GM12872 (cell line): ENCODE data around the gene PAF1.

Experiments
- TF ChIP-seq, protein P1 (sequence below): IDR thresholded peaks from 3 replicates; pipeline ENCODE4 v1.5.1; 2011; ENCODE audit warnings: low read depth, mild to moderate bottlenecking, low read length, moderate library complexity; ENCODE audit not compliant: insufficient read depth

PAF1 gene

DNA sequence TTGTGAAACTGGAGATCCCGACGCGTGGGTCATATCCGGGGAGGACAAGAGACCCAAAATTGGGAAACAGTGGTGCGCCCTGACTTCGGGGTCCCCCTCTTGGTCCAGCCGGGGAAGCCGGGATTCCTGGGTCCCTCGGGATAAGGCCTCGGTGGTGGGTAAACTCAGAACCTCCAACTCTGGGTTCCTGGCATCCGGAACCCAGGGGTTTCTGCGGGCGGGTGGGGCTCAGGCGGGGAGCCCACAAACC, 16.4 kb upstream of the PAF1 start:
- TF ChIP-seq, protein P1, sequence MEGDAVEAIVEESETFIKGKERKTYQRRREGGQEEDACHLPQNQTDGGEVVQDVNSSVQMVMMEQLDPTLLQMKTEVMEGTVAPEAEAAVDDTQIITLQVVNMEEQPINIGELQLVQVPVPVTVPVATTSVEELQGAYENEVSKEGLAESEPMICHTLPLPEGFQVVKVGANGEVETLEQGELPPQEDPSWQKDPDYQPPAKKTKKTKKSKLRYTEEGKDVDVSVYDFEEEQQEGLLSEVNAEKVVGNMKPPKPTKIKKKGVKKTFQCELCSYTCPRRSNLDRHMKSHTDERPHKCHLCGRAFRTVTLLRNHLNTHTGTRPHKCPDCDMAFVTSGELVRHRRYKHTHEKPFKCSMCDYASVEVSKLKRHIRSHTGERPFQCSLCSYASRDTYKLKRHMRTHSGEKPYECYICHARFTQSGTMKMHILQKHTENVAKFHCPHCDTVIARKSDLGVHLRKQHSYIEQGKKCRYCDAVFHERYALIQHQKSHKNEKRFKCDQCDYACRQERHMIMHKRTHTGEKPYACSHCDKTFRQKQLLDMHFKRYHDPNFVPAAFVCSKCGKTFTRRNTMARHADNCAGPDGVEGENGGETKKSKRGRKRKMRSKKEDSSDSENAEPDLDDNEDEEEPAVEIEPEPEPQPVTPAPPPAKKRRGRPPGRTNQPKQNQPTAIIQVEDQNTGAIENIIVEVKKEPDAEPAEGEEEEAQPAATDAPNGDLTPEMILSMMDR = no peak

DNA sequence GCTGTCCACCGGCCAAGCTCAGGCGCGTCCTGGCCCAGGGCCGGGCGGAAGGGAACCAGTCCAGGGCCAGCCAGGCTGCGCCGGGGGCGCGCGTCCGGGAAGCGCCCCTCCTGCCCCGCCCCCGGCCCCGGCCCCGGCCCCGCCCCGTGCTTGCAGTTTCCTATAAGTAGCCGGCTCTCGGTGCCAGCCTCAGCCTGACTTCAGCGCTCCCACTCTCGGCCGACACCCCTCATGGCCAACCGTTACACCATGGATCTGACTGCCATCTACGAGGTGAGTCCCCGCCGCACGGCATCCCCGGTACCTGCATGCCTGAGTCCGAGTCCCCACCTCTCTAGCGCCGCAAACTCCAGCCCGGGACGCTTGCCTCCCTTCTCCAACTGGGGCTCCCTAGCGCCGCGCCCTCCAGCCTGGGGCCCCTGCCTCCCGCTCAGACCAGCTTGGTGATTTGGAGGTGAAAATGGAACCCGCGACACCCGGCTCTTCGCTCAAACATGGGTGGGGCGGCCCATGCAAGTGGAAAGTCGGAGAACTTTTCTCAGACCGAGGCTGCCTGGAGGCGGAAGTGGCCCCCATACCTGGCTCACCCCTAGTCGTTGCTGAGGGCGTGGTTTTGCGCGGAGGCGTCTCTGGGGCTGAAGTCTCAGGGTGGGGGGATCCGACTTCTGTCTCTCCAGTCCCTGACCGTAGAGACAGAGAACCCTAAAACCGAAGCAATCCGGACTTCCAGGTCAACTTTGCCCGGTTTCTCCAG, 15.9 kb upstream of the PAF1 start, which contains the start of gene ZFP36:
Gene ZFP36, plus strand, starts transcription at position 192 of the 754 bp plus-strand sequence. Its CDS starts 58 bp downstream, at position 250.
- TF ChIP-seq, protein P1 = no peak

DNA sequence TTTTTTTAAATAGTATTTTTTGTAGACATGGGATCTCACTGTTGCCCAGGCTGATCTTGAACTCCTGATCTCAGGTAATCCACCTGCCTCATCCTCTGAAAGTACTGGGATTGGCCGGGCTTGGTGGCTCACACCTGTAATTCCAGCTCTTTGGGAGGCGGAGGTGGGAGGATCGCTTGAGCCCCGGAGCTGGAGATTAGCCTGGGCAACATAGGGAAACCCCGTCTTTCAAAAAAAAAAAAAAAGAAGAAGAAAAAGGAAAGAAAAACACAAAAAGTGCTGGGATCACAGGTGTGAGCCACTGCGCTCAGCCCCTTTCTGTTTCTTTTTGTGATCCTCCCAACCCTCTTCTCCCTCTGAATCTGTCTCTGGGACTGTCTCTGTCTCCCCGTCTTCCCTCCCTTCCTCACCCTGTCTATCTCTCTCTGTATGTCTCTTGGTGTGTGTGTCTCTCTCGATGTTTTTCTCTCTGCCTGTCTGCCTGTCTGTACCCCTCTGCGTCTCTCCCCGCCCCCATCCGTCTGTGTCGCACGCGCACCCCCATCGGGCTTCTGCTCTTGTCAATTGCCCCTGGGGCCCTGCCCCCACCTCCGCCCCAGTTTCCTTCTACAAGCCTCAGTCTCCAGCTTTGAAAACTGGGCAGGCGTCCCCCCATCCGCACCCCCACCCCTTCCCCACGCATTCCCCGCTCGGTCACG, 15.2 kb upstream of the PAF1 start:
- TF ChIP-seq, protein P1 = no peak

DNA sequence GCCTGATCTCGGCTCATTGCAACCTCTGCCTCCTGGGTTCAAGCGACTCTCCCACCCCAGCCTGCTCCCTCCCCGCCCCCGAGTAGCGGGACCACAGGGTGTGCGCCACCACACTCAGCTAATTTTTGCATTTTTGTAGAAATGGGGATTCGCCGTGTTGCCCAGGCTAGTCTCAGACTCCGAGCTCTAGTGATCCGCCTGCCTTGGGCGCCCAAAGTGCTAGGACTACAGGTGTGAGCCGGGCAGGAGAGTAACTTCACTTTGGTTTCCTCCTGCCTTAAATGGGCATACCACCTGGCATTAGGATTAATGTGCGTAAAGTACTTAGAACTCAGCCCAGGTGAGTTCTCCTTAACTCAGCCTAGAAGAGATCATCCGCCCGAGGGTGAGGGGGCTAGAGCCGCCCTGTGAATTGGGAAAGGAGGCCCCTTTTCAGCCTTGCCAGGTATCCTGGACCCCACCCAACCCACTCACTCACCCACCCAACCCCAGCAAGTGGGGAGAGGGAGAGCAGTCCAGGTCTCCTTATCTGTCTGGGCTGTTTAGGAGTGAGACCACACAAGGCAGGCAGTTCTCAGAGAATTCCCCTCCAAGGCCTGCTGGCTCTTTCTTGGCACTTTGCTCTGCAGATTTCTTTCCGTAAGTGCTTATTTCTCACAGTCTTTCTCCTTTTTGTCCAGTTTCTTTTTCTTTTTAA, 14.5 kb upstream of the PAF1 start:
- TF ChIP-seq, protein P1 = no peak

DNA sequence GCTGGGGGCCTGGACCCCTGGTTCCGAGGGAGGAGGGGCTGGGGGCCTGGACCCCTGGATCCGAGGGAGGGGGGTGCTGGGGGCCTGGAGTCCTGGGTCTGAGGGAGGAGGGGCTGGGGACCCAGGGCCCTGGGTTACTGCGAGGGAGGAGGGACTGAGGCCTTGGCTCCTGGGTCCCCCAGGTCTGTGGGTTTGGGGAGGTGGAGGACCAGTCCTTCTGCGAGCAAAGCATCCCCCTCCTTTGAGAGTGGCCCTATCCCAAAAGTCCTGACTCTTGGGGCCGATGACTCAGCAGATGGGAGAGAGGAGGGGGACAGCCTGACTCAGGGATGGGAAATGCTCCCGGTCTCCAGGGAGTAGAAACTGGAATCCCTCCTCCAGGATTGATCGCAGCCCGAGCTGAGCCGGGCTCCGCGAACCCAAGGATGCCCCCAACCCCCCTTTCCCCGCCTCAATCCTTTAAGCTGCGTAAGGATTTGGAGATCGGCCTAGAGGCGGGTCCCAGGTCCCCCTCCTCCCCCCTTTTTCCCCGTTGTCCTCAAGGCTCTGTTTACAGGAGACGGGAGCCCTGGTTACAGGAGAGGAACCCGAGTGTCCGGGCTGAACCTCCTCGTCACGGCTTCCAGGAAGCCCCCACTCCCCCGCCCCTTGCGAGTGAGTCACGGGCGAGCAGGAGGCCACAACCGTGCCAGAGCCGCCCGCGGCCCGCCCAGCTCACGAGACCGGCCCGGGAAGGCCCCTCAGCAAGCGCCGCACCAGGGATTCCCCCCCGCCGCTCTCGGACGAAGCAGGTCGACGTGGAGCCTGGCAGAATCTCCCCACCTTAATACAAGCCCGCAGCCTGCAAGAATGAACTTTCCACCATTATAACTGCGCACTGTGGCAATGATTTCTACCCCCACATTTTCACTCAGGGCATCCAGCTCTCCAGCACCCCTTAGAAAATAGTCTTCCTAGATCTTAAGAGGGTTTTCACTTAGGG, 12.7 kb upstream of the PAF1 start:
- TF ChIP-seq, protein P1 = no peak

DNA sequence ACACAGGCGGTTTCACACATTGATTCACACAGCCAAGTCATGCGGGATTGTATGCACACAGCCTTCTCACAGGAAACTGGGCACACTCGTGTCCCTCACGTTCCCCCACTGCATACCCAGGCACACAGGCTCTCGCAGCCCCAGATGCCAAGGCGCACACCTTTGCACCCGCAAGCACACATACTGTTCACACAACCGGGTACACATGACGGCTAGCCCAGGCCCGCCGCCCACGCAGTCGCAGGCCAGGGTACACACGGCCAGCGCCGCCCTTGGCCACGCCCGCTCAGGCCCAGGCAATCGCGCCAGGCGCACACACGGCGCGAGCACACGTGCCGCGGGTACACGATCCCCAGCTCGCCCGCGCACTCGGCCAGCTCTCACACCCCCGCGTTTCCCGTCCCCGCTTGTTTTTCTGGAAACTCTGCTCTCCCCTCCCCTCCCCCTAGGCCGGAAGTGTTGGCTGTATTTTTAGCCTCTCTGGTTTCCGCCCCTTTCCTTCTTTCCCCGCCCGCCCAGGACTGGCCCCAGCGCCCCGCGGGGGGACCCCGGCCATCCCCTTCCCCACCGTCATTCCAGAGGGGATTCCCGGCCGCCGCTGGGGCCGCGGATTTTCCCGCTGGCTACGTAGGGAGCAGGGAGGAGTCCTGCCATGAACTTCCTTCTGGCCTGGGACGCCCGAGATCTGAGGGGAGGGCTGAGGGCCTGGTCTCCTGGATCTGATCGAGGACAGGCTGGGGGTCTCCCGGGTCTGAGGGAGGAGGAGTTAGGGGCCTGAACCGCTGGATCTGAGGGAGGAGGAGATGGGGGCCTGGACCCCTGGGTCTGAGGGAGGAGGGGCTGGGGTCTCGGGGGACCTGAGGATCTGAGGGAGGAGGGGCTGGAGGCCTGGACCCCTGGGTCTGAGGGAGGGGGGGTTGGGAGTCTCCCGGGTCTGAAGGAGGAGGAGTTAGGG, 11.7 kb upstream of the PAF1 start:
- TF ChIP-seq, protein P1 = no peak
